Activated CD4-positive, alpha-beta T cell treated with anti-CD3 and anti-CD28 coated beads, Interleukin-2, amount 50 U/mL, for 4 hours (primary cell): ENCODE data around the gene MAP4K3.
"Not testable (repeated sequence)": the region's sequence is repeated elsewhere in the genome, so short reads cannot be mapped to it uniquely, and the experiment has no call there.

Source experiments
- DNase-seq, 2 experiments: peaks; one replicate each; pipeline ENCODE4 v3.0.0-alpha.2; 2020

Gene MAP4K3

DNA sequence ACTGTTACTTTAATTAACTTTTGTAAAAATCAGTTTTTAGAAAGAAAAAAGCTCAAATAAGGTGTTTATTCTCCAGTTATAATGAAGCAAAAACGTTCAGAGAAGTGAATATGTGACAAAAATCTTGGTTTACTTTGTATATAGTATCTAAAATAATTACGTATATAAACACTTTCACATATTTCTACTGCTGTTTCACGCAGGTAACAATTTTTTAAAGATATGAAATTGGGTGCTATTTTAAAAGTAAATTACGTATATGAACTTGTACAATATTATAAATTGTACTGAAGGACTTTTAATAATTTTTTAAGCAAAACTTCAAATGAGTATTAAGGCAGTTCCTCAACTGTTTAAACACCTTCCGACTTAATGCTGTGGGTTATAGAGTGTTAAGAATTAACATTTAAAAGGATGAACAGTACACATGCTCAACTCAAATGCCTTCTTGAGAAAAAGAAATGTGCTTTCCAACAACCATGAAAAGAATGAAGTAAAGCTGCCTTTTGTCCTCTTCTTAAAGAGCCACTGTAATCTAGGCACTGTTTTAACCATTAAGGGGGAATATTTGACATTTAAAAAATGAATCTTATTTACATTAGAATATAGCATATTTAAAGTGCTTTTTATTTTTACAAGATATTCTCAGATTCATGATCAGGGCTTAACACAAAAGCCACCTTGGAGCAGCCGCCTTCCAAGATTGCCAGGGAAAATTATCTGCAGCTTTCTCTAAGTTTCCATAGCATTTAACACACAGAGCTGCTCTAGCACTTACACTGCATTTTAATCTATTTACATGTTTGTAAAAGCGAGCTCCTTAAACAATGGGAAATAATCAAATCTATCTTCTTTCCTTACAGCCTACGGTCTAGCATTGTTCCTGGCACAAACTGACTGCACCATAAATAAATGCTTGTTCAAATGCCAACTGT is 136.8 kb downstream of the MAP4K3 start:
- no peak for DNase-seq

DNA sequence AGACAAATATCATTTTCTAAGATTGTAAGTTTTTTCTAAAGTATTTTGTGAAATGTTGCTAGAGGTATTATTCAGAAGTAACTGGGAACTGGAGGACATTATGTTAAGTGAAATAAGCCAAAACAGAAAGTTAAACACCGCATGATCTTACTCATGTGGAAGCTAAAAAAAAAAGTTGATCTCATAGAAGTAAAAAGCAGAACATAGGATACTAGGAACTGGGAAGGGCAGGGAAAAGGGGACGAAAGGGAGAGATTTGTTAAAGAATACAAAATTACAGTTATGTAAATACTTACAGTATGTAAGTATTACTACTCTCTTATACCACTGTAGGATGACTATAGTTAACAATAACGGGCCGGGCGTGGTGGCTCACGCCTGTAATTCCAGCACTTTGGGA is 146.7 kb downstream of the MAP4K3 start:
- DNase-seq: no peak

DNA sequence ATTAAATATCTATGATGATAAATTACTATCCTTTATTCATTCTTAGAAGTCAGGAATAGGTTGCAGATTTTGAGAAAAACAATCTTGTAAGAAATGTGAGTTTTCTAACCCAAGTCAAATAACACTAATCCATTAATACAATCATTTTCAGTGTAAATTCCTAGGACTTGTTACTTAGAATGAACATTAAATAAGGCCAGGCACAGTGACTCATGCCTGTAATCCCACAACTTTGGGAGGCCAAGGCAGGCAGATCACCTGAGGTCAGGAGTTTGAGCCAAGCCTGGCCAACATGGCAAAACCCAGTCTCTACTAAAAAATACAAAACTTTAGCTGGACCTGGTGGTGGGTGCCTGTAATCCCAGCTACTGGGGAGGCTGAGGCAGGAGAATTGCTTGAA is 147.5 kb downstream of the MAP4K3 start:
- no peak for DNase-seq

DNA sequence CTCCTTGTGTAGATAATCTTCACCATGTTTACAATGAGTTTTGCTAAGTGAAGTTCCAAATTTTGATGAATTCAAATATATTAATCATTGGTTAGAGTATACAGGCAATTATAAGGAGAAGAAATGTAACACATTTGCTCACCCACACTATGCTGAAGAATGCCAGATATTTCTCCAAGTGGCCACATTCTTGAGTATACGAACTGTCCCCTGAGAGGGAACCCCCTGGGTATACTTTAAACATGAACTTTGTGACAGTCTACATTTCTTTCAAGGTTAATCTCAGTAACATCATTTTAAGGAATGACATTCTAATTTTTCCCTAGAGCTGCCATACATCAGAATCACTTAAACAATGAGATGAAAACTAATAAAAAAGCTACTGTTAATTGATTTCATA is 153.5 kb downstream of the MAP4K3 start:
- no peak for DNase-seq

DNA sequence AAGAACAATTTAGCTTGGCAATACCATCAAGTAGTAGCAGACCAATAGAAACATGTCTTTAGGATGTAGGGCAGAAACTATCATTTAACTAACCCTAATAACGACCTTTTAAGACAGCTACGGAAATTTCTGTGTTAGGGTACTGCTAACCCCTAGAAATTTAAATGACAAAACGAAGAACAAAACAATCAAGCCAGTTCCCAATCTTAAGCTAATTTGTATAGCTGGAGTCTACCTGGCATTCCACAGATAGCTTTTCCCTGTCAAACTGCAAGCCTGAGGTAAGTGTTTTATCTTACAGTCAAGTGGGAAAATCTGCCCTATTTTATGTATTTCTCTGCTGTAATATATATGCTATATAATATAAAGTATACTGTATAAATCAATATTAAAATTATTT is 155.7 kb downstream of the MAP4K3 start:
- DNase-seq: no peak

DNA sequence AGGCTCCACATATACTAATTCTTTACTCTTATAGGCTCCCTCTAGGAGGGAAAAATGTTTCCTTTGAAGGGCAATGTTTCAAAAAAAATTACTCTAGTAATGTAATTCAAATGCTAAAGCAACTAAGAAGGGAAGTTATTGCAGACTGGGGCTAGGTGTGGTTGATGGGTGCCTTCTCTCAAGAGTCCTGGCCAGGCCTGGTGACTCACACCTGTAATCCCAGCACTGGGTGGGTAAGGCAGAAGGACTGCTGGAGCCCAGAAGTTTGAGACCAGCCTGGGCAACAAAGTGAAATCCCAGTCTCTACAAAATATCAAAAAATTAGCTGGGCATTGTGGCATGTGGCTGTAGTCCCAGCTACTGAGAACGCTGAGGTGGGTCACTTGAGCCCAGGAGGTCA is 162.1 kb downstream of the MAP4K3 start:
- DNase-seq: no peak

DNA sequence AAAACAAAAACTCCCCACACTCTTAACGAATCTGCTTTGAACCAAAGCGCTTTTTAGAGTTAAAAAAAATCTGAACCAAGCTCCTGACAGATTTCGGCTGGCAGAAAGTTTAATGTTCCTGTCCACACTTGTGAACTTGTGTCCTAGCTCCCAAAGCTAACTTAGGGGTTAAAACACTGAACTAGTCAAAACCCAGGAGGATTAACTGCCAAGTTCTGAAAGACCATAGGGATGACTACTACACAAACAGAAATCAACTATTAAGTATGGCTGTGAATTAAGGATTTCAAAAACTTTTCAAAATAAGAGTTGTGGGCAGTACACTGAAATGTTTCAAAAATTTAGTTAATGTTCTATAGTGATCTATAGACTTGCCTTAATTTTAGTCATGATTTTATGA is 167.1 kb downstream of the MAP4K3 start:
- no peak for DNase-seq

DNA sequence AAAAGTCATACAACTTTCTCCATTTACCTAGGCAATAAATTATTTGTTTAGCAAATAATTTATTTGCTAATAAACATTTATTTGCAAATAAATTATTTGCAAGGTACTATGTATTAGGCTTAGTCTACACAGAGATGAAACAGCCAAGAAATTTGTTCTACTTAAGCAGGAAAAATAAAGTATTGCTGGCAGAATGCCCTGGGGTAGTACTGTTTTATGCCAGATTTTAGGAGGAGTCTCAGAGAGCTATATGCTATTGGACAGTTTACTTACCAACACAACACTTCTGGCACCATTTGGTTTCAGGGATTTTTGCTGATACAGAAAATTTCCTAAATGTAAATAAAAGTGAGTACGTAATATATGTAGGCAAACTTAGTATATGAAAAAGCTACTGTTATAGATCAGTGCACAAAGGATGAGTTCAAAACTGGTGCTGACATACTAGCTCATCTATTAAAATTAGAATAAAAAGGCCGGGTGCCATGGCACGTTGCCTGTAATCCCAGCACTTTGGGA is 170.1 kb downstream of the MAP4K3 start:
- no peak for DNase-seq

DNA sequence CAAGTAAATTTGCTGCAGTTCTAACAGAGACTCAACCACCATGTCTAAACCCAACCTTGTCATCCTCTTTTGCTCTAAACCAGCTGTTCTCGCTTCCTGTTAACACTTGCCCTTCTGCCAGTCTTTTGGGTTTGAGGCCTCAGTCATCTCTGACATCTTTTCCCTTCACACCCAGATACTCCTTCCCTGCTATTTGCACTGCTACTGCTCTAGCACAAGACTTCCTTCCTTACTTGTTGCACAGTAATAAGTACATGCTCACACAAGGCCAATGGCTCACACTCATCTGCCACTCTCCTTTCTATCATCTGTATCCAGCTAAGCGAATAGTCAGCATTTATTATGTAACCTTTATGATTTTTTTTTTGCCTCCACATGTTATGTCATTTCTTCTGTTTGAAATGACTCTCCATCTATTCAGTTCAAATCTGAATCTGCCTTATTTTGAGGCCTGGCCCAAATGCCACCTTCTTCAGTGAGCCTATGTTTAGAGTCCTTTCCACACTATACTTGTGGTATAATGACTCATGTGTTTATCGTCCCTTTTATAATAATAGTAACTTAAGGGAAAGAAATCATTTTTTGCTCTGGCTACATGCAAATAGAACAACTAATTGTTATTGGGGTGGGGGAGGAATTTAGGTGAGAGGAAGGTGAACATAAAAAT is 170.8 kb downstream of the MAP4K3 start:
- DNase-seq: no peak

DNA sequence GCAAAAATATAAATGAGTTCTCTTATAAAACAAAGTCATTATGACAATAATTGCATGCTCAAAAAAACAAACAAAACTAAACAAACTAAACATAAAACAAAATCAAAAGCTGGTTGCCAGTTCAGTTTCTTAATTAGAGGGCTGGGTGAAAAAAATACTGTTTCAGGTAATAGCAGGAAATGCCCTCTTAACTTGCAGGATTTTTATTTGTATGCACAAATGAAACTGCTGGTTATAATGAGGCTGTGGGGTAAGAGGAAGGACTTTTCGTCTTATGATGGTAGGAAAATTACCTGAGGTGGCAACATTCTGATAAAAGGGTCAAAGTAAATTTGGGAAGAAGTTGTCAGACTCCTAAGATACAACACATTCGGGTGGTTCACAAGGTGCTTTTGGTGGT is 171.8 kb downstream of the MAP4K3 start:
- DNase-seq: no peak

DNA sequence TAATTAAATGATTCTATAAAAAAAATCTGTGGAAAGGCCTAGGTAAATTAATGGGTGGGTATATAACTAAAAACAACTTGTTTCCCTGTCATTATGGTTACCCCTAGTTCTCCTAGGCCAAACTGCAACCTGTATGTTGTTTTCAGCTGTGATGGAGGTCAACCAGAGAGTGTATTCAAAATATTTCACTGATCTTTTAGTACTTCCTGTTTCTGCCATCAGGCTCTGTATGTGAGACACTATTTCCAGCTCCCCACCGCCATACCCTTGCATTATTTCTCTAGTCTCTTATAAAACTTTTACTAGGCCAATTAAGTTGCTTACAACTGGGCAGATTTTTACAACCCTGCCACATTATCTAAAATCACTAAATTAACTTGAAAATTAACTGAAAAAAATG is 172.4 kb downstream of the MAP4K3 start:
- DNase-seq: no peak

DNA sequence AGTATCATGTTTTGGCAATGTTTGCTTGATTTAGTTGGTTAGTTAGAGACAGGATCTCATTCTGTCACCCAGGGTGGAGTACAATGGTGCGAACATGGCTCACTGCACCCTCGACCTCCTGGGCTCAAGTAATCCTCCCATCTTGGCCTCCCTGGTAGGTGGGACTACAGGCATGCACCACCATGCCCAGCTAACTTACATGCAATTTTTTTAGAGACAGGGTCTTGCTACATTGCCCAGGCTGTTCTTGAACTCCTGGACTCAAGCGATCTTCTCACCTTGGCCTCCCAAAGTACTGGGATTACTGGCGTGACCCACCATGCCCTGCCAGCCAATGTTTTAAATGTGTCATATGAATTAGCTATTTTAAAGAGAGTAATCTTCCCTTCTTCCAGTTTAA is 177.0 kb downstream of the MAP4K3 start:
- no peak for DNase-seq

DNA sequence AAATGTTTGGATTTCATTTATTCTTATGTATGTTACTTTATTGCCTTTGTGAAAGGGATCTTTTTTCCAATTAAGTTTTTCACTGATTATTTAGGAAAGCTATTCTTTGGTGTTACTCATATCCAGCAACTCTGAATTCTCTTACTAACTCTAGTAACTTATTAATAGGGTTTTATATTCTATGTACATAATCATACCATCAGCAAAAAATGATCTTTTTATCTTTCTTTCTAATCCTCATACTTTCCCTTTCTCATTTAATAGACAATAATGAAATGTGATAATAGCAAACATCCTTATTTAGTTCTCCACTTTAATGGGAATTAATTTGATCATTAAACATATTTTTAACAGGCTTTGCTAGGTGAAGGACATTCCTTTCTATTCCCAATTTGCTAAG is 181.0 kb downstream of the MAP4K3 start:
- DNase-seq: no peak

DNA sequence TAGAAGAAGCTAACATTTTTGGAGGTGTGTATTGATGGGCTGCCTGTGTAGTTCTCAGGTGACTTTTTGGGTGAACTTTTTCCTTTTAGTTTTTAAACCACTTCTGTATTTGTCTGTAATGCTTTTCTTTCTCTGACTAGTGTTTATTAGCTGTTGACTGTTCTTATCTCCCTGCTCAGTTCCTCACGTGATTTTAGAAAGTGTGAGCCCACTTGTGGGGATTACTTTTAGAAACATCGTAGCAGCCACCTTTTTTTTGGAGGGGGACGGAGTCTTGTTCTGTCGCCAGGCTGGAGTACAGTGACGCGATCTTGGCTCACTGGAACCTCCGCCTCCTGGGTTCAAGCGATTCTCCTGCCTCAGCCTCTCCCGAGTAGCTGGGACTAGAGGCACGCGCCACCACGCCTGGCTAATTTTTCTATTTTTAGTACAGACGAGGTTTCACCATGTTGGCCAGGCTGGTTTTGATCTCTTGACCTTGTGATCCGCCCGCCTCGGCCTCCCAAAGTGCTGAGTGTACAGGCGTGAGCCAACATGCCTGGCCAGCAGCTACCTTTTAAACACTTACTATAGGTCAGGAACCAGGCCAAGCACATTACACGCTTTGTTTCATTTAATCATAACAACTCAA is 184.1 kb downstream of the MAP4K3 start:
- no peak for DNase-seq

DNA sequence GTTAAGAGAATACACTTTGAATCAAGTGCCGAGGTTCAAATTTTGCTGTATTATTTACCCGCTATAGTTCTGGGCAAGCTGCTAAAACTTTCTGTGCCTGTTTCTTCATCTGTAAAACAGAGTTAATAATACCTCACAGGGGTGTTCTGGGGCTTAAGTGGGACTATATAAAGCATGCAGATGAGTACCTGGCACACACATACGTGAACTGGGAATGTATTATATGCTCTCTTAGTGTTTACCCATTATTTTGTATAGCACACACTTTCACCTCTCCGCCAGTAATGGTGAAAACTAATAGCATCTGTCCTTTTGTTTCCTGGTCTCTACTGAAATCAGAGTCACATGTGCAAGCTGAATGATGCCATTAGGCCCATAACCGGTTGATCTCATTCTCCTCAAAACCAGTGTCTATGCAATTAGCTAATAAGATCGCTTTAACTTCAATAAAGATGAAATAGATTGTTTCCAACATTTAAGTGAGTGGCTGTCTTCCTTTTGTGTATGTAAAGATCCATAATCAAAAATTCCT is 189.5 kb downstream of the MAP4K3 start:
- no peak for DNase-seq

DNA sequence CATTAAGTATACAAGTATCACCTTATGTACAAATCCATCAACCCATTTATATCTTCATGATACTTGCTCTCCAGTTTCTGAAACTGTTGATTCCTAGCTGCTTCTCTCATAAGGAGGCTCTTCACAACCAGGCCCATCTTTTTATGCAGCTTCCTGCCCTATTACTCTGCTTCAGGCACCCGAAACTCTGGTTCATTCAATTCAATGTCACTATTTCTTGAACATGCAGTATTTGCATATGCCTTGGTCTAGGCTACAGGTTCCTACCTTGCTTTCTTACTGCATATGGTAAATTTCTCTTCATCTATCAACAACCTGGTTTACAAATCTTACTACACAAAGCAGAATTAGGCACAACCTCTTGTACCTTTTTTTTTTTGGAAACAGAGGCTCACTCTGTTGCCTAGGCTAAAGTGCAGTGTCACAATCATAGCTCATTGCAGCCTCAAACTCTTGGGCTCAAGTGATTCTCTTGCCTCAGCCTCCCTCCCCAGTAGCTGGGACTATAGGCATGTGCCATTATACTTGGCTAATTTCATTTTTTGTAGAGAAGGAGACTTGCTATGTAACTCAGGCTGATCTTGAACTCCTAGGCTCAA is 190.6 kb downstream of the MAP4K3 start:
- DNase-seq: no peak

DNA sequence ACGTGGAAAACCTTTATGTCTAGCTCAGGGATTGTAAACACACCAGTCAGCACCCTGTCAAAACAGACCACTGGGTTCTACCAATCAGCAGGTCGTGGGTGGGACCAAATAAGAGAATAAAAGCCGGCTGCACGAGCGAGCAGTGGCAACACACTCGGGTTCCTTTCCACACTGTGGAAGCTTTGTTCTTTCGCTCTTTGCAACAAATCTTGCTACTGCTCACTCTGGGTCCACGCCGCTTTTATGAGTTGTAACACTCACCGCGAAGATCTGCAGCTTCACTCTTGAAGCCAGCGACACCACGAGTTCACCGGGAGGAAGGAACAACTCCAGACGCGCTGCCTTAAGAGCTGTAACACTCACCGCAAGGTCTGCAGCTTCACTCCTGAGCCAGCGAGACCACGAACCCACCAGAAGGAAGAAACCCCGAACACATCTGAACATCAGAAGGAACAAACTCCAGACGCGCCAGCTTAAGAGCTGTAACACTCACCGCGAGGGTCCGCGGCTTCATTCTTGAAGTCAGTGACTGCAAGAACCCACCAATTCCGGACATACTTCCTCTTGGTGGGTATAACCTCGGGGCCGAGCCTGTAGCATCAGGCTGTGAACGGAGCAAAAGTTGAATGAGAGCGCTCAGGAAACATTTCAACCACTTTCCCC is 192.0 kb downstream of the MAP4K3 start:
- peak; percentile 17 to 35 for DNase-seq

DNA sequence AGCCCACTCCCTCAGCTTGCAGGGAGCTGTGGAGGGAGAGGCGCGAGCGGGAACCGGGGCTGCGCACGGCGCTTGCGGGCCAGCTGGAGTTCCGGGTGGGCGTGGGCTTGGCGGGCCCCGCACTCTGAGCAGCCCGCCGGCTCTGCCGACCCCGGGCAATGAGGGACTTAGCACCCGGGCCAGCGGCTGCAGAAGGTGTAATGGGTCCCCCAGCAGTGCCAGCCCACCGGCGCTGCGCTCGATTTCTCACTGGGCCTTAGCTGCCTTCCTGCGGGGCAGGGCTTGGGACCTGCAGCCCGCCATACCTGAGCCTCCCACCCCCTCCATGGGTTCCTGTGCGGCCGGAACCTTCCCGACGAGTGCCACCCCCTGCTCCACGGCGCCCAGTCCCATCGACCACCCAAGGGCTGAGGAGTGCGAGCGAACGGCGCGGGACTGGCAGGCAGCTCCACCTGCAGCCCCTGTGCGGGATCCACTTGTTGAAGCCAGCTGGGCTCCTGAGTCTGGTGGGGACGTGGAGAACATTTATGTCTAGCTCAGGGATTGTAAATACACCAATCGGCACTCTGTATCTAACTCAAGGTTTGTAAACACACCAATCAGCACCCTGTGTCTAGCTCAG is 192.7 kb downstream of the MAP4K3 start:
- not testable (repeated sequence) for DNase-seq

DNA sequence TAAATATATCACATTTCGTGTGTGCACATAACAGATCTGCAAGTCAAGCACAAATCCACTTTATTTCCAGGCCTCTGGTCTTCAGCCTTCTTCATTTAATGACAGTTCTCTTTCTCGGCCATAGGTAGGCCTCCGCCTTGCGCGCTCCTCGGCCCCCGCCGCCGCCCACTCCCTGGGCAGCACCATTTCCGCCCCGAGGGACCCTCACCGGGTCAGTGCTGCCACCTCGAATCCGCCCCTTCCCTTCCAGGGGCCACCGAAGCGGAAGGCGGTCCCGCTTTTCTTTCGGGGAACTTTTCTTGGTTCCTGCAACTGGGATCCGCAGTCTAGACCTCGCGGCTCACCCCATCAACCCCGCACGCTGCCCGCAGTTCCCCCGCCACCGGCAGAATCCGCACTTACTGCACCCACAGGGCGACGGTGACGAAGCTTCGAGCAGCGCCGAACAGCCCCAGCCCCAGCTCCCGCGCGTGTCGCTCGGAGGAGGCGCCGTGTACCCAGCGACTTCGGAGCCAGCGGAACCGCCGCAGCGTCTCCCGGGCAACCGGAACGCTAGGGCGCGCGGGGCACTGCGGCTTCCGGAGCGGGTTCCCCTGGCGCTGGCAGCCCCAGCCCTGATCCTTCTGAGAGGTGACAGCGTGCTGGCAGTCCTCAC is 193.5 kb downstream of the MAP4K3 start, which contains the start of gene CDKL4:
Gene CDKL4, minus strand, starts transcription at position 502 of the 655 bp plus-strand sequence.
- peak in 1 of 2 experiments; percentile 5 for DNase-seq

DNA sequence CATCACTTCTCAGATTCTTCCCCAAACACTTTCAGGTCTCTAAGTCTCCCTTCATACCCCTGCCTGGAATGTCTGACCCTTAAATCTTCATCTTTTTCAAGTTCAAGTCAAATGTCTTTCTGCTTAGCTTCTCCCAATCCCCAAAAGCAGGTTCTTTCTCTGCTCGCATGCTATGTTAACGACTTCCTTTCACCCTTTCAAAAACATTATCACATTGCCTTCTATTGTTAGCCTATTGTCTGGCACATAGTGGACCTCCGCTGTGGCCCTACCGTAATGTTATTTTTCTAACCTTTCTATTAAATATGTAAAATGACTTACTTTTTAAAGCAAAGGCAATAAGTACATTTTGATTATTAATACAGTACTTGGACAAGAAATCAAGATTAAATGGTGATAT is 195.5 kb downstream of the MAP4K3 start:
- no peak for DNase-seq

DNA sequence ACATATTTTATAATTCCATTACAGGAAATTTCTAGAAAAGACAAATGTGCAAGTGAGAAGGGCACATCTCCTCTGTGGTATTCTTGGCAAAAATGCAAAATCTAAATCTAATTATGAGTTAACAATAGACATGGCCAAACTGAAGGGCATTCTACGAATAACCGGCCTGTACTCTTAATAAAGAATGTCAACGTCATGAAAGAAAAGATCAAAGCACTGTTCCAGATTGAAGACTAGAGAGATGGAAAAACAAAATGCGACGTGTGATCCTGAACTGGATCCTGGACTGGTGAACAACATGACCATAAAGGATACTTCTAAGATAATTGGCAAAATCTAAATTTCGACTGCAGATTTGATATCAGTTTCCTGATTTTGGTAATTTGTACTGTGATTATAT is 196.3 kb downstream of the MAP4K3 start:
- no peak for DNase-seq
